Right lobe of liver (tissue), 6 donors: Measurements from ENCODE around the gene WNT9B. TPM values are rescaled to one million over a fixed set of nuclear protein-coding genes. Genes with fewer than 3 reads are reported as not detected.

ENCODE experiments used
- ATAC-seq, 4 donors: fragments of 200-7000 bp; cut with Tn5 transposase; one replicate each; pipeline ENCODE4 v1.9.1; 2020; ENCODE audit warnings: mild to moderate bottlenecking in 4 of 4, moderate library complexity in 4 of 4
- DNase-seq, 3 donors: peaks; one replicate each; pipeline ENCODE4 v3.0.0-alpha.2; 2020
- H3K27ac ChIP-seq, 3 donors: fragments of 200-600 bp; one replicate each; pipeline ENCODE4 v1.8.0; 2022
- H3K27me3 ChIP-seq, 2 donors: fragments of 200-600 bp; one replicate each; pipeline ENCODE4 v1.8.0; 2022
- H3K36me3 ChIP-seq, 4 donors: fragments of 200-600 bp; sonication (generic) in 1 of 4; one replicate each; pipeline versions ENCODE4 v1.5.1 to v1.8.0; 2017 to 2022; ENCODE audit warnings: control low read depth in 1 of 4
- H3K4me1 ChIP-seq, 4 donors: fragments of 200-600 bp; sonication (generic) in 1 of 4; one replicate each; pipeline versions ENCODE4 v1.5.1 to v1.8.0; 2017 to 2022; ENCODE audit warnings: control low read depth in 1 of 4
- H3K4me3 ChIP-seq, 3 donors: fragments of 200-600 bp; one replicate each; pipeline ENCODE4 v1.8.0; 2022
- H3K9me3 ChIP-seq, 4 donors: fragments of 200-600 bp; sonication (generic) in 1 of 4; one replicate each; pipeline versions ENCODE4 v1.5.1 to v1.8.0; 2017 to 2022; ENCODE audit warnings: control low read depth in 1 of 4
- POLR2A ChIP-seq: fragments of 450-650 bp; IDR thresholded peaks from one replicate; pipeline ENCODE4 v1.6.1; 2017; ENCODE audit warnings: antibody characterized with exemption, mild to moderate bottlenecking
- WGBS: methylation state at CpG from one replicate; pipeline ENCODE4 v1.1.6; 2018; ENCODE audit warnings: low coverage, low lambda C conversion rate; ENCODE audit not compliant: insufficient coverage; ENCODE audit errors: missing lambda C conversion rate; 5-methylcytosine and 5-hydroxymethylcytosine counted together
- intact Hi-C, 2 donors: fragments of 100-400 bp; cut with DNase I; formaldehyde crosslinking; loops; one replicate each; pipeline versions ENCODE4 v1.11.2 to v1.14.1; 2022
- total RNA-seq, 6 experiments: library from RNA; depleted of rRNA in 2 of 6; stranded (reverse); fragments of >200 nt in 2 of 6; fragmentation: NEBNext Ultra II Directional in 3 of 6; extraction: Animal tissue kit (Norgen Biotek cat#: 25700) in 3 of 6; gene quantifications; one replicate each; pipeline versions ENCODE4 v1.1.0 to v1.2.4, GENCODE V29; 2016 to 2023
- TF ChIP-seq, protein P1 (sequence below), 4 donors: fragments of 200-600 bp in 3 of 4; fragments of 450-650 bp in 1 of 4; IDR thresholded peaks; one replicate each; pipeline versions ENCODE4 v1.5.1 to v1.8.0; 2016 to 2022; ENCODE audit warnings: antibody characterized with exemption in 4 of 4, mild to moderate bottlenecking in 2 of 4
- donor health status: DM: no; HTN: yes; CAD: no.
- donor health status: DM: no; HTN: no; CAD: no.
- donor health status: DM: no; HTN: no; CAD: no.
- donor health status: DM: no; HTN: yes; CAD: no.
- donor health status: DM: no; HTN: yes; CAD: no.

WNT9B gene
- total RNA-seq, 6 experiments from 2014 or later: 0.55 to 1.7 (median 1.2) TPM; not detected in 3

DNA sequence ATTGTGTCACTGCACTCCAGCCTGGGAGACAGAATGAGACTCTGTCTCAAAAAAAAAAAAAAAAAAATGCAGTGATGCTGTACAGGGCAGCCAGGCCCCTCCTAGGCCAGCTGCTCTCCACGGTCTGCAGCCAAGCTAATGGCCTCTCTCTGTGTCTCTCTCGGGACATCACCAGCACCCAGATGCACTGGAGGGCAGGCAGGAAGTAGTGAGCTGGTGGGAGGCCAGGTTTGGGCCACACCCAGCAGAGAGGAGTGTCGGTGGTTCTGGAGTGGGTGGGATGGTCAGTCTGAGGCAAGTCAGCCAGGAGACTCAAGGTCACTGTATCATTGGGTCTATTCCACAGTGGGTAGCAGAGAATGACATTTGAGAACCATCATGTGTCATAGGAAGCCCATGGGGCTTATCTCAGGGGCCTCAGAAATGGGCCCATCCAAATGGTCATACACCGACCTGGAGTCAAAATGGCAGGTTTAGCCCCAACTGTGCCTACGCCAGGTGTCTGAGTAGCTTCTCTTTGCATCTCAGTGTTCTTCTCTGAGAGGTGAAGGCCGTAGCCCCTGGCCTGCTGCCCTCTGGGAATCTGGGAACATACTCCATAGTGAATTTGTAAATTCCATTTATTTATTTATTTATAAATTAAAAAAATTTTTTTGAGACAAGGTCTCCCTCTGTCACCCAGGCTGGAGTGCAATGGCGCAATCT lies 22.7 kb downstream of the WNT9B start:
- H3K27me3 ChIP-seq: no peaks in the 10 kb centered on the region
- H3K9me3 ChIP-seq: no peaks in the 10 kb centered on the region
- intact Hi-C loops: no loop called here
- H3K36me3 ChIP-seq: no peaks in the 10 kb centered on the region
- no peak for ATAC-seq
- H3K4me3 ChIP-seq: no peak overlapping the region
- no peak for TF ChIP-seq POLR2A
- TF ChIP-seq, protein P1, sequence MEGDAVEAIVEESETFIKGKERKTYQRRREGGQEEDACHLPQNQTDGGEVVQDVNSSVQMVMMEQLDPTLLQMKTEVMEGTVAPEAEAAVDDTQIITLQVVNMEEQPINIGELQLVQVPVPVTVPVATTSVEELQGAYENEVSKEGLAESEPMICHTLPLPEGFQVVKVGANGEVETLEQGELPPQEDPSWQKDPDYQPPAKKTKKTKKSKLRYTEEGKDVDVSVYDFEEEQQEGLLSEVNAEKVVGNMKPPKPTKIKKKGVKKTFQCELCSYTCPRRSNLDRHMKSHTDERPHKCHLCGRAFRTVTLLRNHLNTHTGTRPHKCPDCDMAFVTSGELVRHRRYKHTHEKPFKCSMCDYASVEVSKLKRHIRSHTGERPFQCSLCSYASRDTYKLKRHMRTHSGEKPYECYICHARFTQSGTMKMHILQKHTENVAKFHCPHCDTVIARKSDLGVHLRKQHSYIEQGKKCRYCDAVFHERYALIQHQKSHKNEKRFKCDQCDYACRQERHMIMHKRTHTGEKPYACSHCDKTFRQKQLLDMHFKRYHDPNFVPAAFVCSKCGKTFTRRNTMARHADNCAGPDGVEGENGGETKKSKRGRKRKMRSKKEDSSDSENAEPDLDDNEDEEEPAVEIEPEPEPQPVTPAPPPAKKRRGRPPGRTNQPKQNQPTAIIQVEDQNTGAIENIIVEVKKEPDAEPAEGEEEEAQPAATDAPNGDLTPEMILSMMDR (IDR thresholded peaks at IDR 0.05): no peak
- 83% methylated on average over 3 of the region's 7 CpGs for WGBS
- H3K27ac ChIP-seq: no peak overlapping the region
- H3K4me1 ChIP-seq: peaks cover 0 to 6% (median 0%) of the 10 kb centered on the region in 4 donors
- no peak for DNase-seq

DNA sequence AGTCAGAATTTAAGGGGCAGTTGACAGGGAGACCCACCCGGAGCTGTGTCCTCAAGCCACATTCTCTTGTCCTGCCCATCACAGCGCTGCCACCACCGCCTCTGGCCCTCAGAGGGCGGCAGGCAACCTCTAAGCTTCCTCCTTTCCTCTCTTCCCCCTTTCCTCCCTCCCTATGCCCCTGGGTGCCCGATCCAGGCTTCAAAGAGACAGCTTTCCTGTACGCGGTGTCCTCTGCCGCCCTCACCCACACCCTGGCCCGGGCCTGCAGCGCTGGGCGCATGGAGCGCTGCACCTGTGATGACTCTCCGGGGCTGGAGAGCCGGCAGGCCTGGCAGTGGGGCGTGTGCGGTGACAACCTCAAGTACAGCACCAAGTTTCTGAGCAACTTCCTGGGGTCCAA lies 23.5 kb downstream of the WNT9B start:
- Histone ChIP-seq H3K36me3 (no peaks in the 10 kb centered on the region), H3K9me3 (no peaks in the 10 kb centered on the region), H3K27ac (no peak overlapping the region), H3K4me3 (no peak overlapping the region), H3K27me3 (no peaks in the 10 kb centered on the region), H3K4me1 (peaks cover 0 to 6% (median 0%) of the 10 kb centered on the region in 4 donors)
- TF ChIP-seq, protein P1 (IDR thresholded peaks at IDR 0.05): no peak
- TF ChIP-seq POLR2A: no peak
- intact Hi-C loops: no loop called here
- 90% methylated on average over 4 of the region's 16 CpGs for WGBS
- DNase-seq (no peak), ATAC-seq (no peak)

DNA sequence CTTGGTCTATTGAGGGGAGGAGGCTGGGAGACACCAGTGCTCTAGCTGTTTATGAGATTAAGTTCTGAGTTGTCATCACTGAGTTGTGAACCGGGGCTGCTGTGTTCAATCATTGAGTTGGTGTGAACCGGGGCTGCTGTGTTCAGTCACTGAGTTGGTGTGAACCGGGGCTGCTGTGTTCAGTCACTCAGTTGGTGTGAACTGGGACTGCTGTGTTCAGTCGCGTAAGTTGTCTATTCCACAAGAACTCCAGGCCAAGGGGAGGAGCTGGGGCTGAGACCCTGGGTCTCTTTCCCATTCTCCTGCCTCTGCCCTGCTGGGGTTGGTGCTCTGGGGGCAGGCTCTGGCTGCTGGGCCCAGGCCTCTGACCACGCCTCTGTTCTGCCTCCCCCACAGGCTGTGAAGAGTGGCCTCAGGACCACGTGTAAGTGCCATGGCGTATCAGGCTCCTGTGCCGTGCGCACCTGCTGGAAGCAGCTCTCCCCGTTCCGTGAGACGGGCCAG lies 24.5 kb downstream of the WNT9B start:
- no peak for DNase-seq
- H3K36me3 ChIP-seq: no peaks in the 10 kb centered on the region
- peaks cover 0 to under 1% (median 0%) of the 10 kb centered on the region in 4 donors for H3K4me1 ChIP-seq
- no peak overlapping the region for H3K4me3 ChIP-seq
- 57% methylated on average over 1 of the region's 13 CpGs for WGBS
- intact Hi-C loops: no loop called here
- H3K27ac ChIP-seq: no peak overlapping the region
- ATAC-seq: peak in 1 of 4 donors; percentile 2
- H3K27me3 ChIP-seq: no peaks in the 10 kb centered on the region
- H3K9me3 ChIP-seq: no peaks in the 10 kb centered on the region
- TF ChIP-seq POLR2A: no peak
- TF ChIP-seq, protein P1 (IDR thresholded peaks at IDR 0.05): no peak

DNA sequence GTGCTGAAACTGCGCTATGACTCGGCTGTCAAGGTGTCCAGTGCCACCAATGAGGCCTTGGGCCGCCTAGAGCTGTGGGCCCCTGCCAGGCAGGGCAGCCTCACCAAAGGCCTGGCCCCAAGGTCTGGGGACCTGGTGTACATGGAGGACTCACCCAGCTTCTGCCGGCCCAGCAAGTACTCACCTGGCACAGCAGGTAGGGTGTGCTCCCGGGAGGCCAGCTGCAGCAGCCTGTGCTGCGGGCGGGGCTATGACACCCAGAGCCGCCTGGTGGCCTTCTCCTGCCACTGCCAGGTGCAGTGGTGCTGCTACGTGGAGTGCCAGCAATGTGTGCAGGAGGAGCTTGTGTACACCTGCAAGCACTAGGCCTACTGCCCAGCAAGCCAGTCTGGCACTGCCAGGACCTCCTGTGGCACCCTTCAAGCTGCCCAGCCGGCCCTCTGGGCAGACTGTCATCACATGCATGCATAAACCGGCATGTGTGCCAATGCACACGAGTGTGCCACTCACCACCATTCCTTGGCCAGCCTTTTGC lies 25.0 kb downstream of the WNT9B start:
- H3K36me3 ChIP-seq: no peaks in the 10 kb centered on the region
- no peak overlapping the region for H3K27ac ChIP-seq
- intact Hi-C loops: no loop called here
- no peaks in the 10 kb centered on the region for H3K27me3 ChIP-seq
- WGBS: no CpG with 5 or more reads among the region's 12 CpGs
- TF ChIP-seq POLR2A: no peak
- TF ChIP-seq, protein P1 (IDR thresholded peaks at IDR 0.05): peak; percentile 59 to 73 (median 64)
- no peaks in the 10 kb centered on the region for H3K9me3 ChIP-seq
- ATAC-seq: peak; percentile 89 to 94 (median 92)
- peak; percentile 68 to 84 (median 77) for DNase-seq
- H3K4me1 ChIP-seq: no peaks in the 10 kb centered on the region
- no peak overlapping the region for H3K4me3 ChIP-seq
